HepG2 (cell line): Measurements from ENCODE around the gene PARK7. TPM values are rescaled to one million over a fixed set of nuclear protein-coding genes. Genes with fewer than 3 reads are reported as not detected.

Experiments
- ARHGAP35 ChIP-seq: sonication (generic); formaldehyde crosslinking; IDR thresholded peaks from 2 replicates; pipeline ENCODE4 v1.9.0; 2022; ENCODE audit warnings: mild to moderate bottlenecking, inconsistent platforms, moderate library complexity, missing genetic modification reagents, borderline replicate concordance
- FOXM1 ChIP-seq: sonication (generic); formaldehyde crosslinking; IDR thresholded peaks from 2 replicates; pipeline ENCODE4 v1.5.0; 2020; ENCODE audit warnings: missing genetic modification reagents
- IRF2 ChIP-seq: IDR thresholded peaks from 2 replicates; pipeline ENCODE4 v1.6.1; 2018; ENCODE audit warnings: missing genetic modification reagents, missing compliant biosample characterization
- MIER3 ChIP-seq: IDR thresholded peaks from 2 replicates; pipeline ENCODE4 v1.6.1; 2016; ENCODE audit warnings: missing compliant biosample characterization, borderline replicate concordance
- PITX1 ChIP-seq: sonication (generic); formaldehyde crosslinking; IDR thresholded peaks from 2 replicates; pipeline ENCODE4 v1.5.1; 2020; ENCODE audit warnings: mild to moderate bottlenecking, missing genetic modification reagents
- RARA ChIP-seq: IDR thresholded peaks from 2 replicates; pipeline ENCODE4 v1.6.1; 2016; ENCODE audit warnings: missing genetic modification reagents, missing compliant biosample characterization
- SRY ChIP-seq: sonication (generic); formaldehyde crosslinking; IDR thresholded peaks from 2 replicates; pipeline ENCODE4 v1.8.0; 2022; ENCODE audit warnings: mild to moderate bottlenecking, missing genetic modification reagents
- ZNF275 ChIP-seq: sonication (generic); formaldehyde crosslinking; IDR thresholded peaks from 2 replicates; pipeline ENCODE4 v1.8.0; 2022; ENCODE audit warnings: missing genetic modification reagents, mild to moderate bottlenecking, inconsistent platforms, borderline replicate concordance
- ZNF296 ChIP-seq: sonication (generic); formaldehyde crosslinking; conservative IDR thresholded peaks from 2 replicates; pipeline ENCODE4 v1.5.0; 2020; ENCODE audit warnings: mild to moderate bottlenecking, missing genetic modification reagents
- ZNF547 ChIP-seq: sonication (generic); formaldehyde crosslinking; IDR thresholded peaks from 2 replicates; pipeline ENCODE4 v1.5.1; 2020; ENCODE audit warnings: mild to moderate bottlenecking, missing genetic modification reagents
- ZNF589 ChIP-seq: sonication (generic); formaldehyde crosslinking; conservative IDR thresholded peaks from 2 replicates; pipeline ENCODE4 v1.8.0; 2022; ENCODE audit warnings: mild to moderate bottlenecking, moderate library complexity, missing genetic modification reagents
- ZSCAN5A ChIP-seq: sonication (generic); formaldehyde crosslinking; IDR thresholded peaks from 2 replicates; pipeline ENCODE4 v1.8.0; 2022; ENCODE audit warnings: mild to moderate bottlenecking, missing genetic modification reagents, borderline replicate concordance
- polyA plus RNA-seq, 8 experiments: library from polyadenylated mRNA; depleted of rRNA in 3 of 8; stranded (reverse) in 7 of 8; unstranded in 1 of 8; fragments of >200 nt; fragmentation: Illumina TruSeq in 4 of 8; extraction: Trizol in 4 of 8; gene quantifications; 2 replicates each; pipeline versions ENCODE4 v1.2.1 to v1.2.3, GENCODE V29; 2011 to 2016; ENCODE audit warnings: low read depth in 4 of 8, missing spikeins in 1 of 8, mixed read lengths in 1 of 8; ENCODE audit not compliant: insufficient read depth in 1 of 8
- total RNA-seq, 5 experiments: library from RNA; depleted of rRNA; stranded (reverse); fragments of >200 nt; fragmentation: Illumina TruSeq; extraction: Trizol; gene quantifications; 2 replicates each; pipeline ENCODE4 v1.2.3, GENCODE V29; 2016; ENCODE audit warnings: low read depth in 1 of 5
- TF ChIP-seq, protein P1 (sequence below), 2 experiments: sonication (generic) in 1 of 2; formaldehyde crosslinking in 1 of 2; IDR thresholded peaks; 2 replicates each; pipeline versions ENCODE4 v1.6.1 to v1.9.0; 2014 to 2022; ENCODE audit warnings: antibody characterized with exemption in 1 of 2, borderline replicate concordance in 1 of 2, inconsistent platforms in 1 of 2, low read depth in 1 of 2, missing genetic modification reagents in 1 of 2
- TF ChIP-seq, protein P2 (sequence below): sonication (generic); formaldehyde crosslinking; IDR thresholded peaks from 2 replicates; pipeline ENCODE4 v1.4.0; 2020; ENCODE audit warnings: mild to moderate bottlenecking, missing genetic modification reagents
- TF ChIP-seq, protein P3 (sequence below): fragments of 450-650 bp; IDR thresholded peaks from 2 replicates; pipeline ENCODE4 v1.6.1; 2017

Gene PARK7
- total and polyA plus RNA-seq, 2 of the 13 experiments (the other 11 are each of a cell fraction or from before 2014, with no cell fraction given), result 212 to 296 TPM

DNA sequence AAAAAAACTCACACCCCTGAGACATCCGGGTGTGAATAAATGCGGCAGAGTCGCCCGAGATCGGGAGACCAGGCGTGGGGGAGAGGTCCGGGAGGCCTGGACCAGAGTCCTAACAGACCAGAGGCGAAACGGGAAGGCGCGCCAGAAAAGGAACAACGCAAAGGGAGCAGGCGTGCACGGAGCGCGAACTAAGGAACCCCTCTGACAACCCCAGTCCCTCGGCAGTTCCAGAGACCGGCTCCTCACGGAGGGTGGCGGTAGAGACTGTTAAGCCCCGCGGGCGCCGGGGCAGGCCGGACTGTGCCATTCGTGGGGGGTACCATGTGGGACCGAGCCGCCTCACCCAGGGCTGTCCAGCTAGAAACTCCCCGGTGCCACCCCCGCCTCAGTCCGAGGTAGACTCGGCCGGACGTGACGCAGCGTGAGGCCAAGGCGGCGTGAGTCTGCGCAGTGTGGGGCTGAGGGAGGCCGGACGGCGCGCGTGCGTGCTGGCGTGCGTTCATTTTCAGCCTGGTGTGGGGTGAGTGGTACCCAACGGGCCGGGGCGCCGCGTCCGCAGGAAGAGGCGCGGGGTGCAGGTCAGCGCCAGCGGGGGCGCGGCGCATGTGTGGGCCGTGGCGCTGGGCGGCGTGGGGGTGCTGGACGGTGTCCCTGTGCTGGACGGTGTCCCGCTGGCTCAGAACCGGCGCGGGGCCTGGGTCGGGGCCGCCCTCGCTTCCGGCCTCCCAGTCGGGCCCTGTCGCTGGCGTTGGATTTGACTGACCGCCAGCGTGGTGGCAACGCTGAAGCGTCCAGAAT, at the start of gene PARK7 (continued):
- TF ChIP-seq ZNF589 (CRISPR knock-in tag) (0 out of 2 replicates have a peak, but pooled peaks have one; percentile 19), ZNF547 (CRISPR knock-in tag) (peak; percentile 93), SRY (peak; percentile 81; the same call in 1 of the 2 replicates), MIER3 (peak; percentile 22; the same call in 1 of the 2 replicates), PITX1 (peak; percentile 94), FOXM1 (peak; percentile 39; the same call in 1 of the 2 replicates), RARA (CRISPR knock-in tag) (0 out of 2 replicates have a peak, but pooled peaks have one; percentile 4), IRF2 (CRISPR knock-in tag) (peak; percentile 78), ZNF296 (CRISPR knock-in tag) (no peak), ARHGAP35 (peak; percentile 60; the same call in 1 of the 2 replicates), ZNF275 (CRISPR knock-in tag) (peak; percentile 61; the same call in 1 of the 2 replicates), ZSCAN5A (peak; percentile 89; the same call in 1 of the 2 replicates)
- TF ChIP-seq, protein P1, sequence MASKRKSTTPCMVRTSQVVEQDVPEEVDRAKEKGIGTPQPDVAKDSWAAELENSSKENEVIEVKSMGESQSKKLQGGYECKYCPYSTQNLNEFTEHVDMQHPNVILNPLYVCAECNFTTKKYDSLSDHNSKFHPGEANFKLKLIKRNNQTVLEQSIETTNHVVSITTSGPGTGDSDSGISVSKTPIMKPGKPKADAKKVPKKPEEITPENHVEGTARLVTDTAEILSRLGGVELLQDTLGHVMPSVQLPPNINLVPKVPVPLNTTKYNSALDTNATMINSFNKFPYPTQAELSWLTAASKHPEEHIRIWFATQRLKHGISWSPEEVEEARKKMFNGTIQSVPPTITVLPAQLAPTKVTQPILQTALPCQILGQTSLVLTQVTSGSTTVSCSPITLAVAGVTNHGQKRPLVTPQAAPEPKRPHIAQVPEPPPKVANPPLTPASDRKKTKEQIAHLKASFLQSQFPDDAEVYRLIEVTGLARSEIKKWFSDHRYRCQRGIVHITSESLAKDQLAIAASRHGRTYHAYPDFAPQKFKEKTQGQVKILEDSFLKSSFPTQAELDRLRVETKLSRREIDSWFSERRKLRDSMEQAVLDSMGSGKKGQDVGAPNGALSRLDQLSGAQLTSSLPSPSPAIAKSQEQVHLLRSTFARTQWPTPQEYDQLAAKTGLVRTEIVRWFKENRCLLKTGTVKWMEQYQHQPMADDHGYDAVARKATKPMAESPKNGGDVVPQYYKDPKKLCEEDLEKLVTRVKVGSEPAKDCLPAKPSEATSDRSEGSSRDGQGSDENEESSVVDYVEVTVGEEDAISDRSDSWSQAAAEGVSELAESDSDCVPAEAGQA (IDR thresholded peaks at IDR 0.05; ENCODE audit: low read depth), result no peak
- TF ChIP-seq, protein P1 (CRISPR knock-in tag; IDR thresholded peaks at IDR 0.05; ENCODE audit: borderline replicate concordance), result no peak
- TF ChIP-seq, protein P2, sequence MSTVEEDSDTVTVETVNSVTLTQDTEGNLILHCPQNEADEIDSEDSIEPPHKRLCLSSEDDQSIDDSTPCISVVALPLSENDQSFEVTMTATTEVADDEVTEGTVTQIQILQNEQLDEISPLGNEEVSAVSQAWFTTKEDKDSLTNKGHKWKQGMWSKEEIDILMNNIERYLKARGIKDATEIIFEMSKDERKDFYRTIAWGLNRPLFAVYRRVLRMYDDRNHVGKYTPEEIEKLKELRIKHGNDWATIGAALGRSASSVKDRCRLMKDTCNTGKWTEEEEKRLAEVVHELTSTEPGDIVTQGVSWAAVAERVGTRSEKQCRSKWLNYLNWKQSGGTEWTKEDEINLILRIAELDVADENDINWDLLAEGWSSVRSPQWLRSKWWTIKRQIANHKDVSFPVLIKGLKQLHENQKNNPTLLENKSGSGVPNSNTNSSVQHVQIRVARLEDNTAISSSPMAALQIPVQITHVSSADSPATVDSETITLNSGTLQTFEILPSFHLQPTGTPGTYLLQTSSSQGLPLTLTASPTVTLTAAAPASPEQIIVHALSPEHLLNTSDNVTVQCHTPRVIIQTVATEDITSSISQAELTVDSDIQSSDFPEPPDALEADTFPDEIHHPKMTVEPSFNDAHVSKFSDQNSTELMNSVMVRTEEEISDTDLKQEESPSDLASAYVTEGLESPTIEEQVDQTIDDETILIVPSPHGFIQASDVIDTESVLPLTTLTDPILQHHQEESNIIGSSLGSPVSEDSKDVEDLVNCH, result 0 out of 2 replicates have a peak, but pooled peaks have one; percentile 51
- TF ChIP-seq, protein P3, sequence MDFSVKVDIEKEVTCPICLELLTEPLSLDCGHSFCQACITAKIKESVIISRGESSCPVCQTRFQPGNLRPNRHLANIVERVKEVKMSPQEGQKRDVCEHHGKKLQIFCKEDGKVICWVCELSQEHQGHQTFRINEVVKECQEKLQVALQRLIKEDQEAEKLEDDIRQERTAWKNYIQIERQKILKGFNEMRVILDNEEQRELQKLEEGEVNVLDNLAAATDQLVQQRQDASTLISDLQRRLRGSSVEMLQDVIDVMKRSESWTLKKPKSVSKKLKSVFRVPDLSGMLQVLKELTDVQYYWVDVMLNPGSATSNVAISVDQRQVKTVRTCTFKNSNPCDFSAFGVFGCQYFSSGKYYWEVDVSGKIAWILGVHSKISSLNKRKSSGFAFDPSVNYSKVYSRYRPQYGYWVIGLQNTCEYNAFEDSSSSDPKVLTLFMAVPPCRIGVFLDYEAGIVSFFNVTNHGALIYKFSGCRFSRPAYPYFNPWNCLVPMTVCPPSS, result no peak
